Lung (tissue), 12 donors: ENCODE results near the gene SLC44A4. TPM values are rescaled to one million over a fixed set of nuclear protein-coding genes. Genes with fewer than 3 reads are reported as not detected.
"Not testable (repeated sequence)": the region's sequence is repeated elsewhere in the genome, so short reads cannot be mapped to it uniquely, and the experiment has no call there.

ENCODE experiments used
- ATAC-seq: fragments of 200-7000 bp; cut with Tn5 transposase; one replicate; pipeline ENCODE4 v1.9.1; 2020; ENCODE audit warnings: moderate number of reproducible peaks; ENCODE audit not compliant: insufficient read depth, low FRiP score
- DNase-seq, 3 donors: peaks; one replicate each; pipeline ENCODE4 v3.0.0-alpha.2; 2013 to 2017
- H3K27ac ChIP-seq, 2 donors: one replicate each; pipeline ENCODE4 v1.5.1; 2013; ENCODE audit warnings: mild to moderate bottlenecking in 2 of 2, moderate library complexity in 2 of 2, control low read depth in 1 of 2, inconsistent platforms in 1 of 2, low read depth in 1 of 2, low read length in 1 of 2
- H3K27me3 ChIP-seq, 3 donors: one replicate each; pipeline ENCODE4 v1.5.1; 2013; ENCODE audit warnings: low read length in 2 of 3; ENCODE audit not compliant: control insufficient read depth in 3 of 3, insufficient read depth in 3 of 3
- H3K36me3 ChIP-seq, 4 donors: one replicate each; pipeline ENCODE4 v1.5.1; 2013; ENCODE audit warnings: low read length in 4 of 4, mild to moderate bottlenecking in 1 of 4, moderate library complexity in 1 of 4; ENCODE audit not compliant: control insufficient read depth in 4 of 4, insufficient read depth in 4 of 4
- H3K4me1 ChIP-seq, 5 donors: one replicate each; pipeline ENCODE4 v1.5.1; 2013; ENCODE audit warnings: low read length in 5 of 5, mild to moderate bottlenecking in 2 of 5, moderate library complexity in 1 of 5; ENCODE audit not compliant: control insufficient read depth in 5 of 5, insufficient read depth in 5 of 5
- H3K4me3 ChIP-seq: one replicate; pipeline ENCODE4 v1.5.1; 2013; ENCODE audit warnings: mild to moderate bottlenecking, control low read depth, moderate library complexity
- H3K9ac ChIP-seq, 2 donors: one replicate each; pipeline ENCODE4 v1.5.1; 2013; ENCODE audit warnings: low read length in 2 of 2, control low read depth in 1 of 2; ENCODE audit not compliant: insufficient read depth in 1 of 2
- H3K9me3 ChIP-seq, 4 donors: one replicate each; pipeline ENCODE4 v1.5.1; 2013; ENCODE audit warnings: low read length in 3 of 4, mild to moderate bottlenecking in 1 of 4, moderate library complexity in 1 of 4; ENCODE audit not compliant: control insufficient read depth in 4 of 4, insufficient read depth in 3 of 4
- WGBS, 2 donors: extraction: QIAGEN DNeasy Blood & Tissue Kit; methylation state at CpG; one replicate each; pipeline ENCODE4 v1.1.7; 2013; 5-methylcytosine and 5-hydroxymethylcytosine counted together
- polyA plus RNA-seq, 2 donors: library from polyadenylated mRNA; stranded (reverse); fragments of 200-250 nt; gene quantifications; one replicate each; pipeline ENCODE4 v1.2.1, GENCODE V29; 2013
- total RNA-seq, 2 donors: library from RNA; depleted of rRNA in 1 of 2; stranded (reverse); fragments of >200 nt in 1 of 2; gene quantifications; one replicate each; pipeline ENCODE4 v1.2.1, GENCODE V29; 2014 to 2021
- TF ChIP-seq, protein P1 (sequence below): IDR thresholded peaks from 2 replicates; pipeline ENCODE4 v1.5.1; 2012; ENCODE audit warnings: mild to moderate bottlenecking; ENCODE audit errors: control extremely low read depth, extremely low read depth
- donor health status: control.
- donor health status: control.
- donor health status: Bipolar disorder and iron deficiency.
- donor health status: healthy.
- donor health status: DM: yes; HTN: yes; CAD: no.

Gene SLC44A4
- total and polyA plus RNA-seq, 4 donors, result 22.2 to 121 (median 49.7) TPM

DNA sequence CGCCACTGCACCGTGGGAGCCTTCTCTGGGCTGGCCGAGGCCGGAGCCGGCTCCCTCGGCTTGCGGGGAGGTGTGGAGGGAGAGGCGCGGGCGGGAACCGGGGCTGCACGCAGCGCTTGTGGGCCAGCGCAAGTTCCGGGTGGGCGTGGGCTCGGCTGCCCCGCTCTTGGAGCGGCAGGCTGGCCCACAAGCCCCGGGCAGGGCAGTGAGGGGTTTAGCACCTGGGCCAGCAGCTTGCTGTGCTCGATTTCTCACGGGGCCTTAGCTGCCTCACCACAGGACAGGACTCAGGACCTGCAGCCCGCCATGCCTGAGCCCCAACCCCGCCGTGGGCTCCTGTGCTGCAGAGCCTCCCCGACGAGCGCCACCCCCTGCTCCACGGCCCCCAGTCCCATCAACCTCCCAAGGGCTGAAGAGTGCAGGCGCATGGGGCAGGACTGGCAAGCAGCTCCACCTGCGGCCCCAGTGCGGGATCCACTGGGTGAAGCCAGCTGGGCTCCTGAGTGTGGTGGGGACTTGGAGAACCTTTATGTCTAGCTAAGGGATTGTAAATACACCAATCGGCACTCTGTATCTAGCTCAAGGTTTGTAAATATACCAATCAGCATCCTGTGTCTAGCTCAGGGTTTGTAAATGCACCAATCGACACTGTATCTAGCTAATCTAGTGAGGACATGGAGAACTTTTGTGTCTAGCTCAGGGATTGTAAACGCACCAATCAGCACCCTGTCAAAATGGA, 26.6 kb downstream of the SLC44A4 start:
- not testable (repeated sequence) for H3K36me3 ChIP-seq, DNase-seq, H3K27ac ChIP-seq, H3K27me3 ChIP-seq, H3K9ac ChIP-seq, H3K4me1 ChIP-seq, H3K9me3 ChIP-seq, ATAC-seq, H3K4me3 ChIP-seq
- 91% methylated on average over 35 of the region's 35 CpGs for WGBS, 2 donors

DNA sequence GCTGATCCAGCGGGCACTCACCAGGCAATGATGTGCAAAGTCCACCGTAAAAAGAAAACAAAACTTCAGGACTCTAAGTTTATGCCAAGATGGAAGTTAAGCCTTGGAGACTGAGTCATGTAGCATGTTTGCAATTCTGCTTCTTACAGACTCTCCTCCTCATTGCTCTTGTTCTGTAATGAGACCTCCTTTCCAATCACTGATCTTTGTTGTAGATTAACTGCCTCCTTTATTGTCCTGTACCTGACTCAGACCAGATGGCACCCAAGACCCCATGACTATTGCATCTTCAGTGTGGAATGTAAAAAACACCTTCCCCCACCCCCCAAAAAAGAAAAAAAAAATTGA, 27.3 kb downstream of the SLC44A4 start:
- TF ChIP-seq, protein P1, sequence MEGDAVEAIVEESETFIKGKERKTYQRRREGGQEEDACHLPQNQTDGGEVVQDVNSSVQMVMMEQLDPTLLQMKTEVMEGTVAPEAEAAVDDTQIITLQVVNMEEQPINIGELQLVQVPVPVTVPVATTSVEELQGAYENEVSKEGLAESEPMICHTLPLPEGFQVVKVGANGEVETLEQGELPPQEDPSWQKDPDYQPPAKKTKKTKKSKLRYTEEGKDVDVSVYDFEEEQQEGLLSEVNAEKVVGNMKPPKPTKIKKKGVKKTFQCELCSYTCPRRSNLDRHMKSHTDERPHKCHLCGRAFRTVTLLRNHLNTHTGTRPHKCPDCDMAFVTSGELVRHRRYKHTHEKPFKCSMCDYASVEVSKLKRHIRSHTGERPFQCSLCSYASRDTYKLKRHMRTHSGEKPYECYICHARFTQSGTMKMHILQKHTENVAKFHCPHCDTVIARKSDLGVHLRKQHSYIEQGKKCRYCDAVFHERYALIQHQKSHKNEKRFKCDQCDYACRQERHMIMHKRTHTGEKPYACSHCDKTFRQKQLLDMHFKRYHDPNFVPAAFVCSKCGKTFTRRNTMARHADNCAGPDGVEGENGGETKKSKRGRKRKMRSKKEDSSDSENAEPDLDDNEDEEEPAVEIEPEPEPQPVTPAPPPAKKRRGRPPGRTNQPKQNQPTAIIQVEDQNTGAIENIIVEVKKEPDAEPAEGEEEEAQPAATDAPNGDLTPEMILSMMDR, result no peak
- Histone ChIP-seq H3K4me1 (no peaks in the 10 kb centered on the region), H3K27me3 (no peaks in the 10 kb centered on the region), H3K9ac (no peak overlapping the region), H3K4me3 (no peak overlapping the region), H3K36me3 (no peaks in the 10 kb centered on the region), H3K9me3 (no peaks in the 10 kb centered on the region), H3K27ac (no peak overlapping the region)
- WGBS, 2 donors, result 91% methylated on average over 2 of the region's 2 CpGs
- DNase-seq, result no peak
- no peak for ATAC-seq

DNA sequence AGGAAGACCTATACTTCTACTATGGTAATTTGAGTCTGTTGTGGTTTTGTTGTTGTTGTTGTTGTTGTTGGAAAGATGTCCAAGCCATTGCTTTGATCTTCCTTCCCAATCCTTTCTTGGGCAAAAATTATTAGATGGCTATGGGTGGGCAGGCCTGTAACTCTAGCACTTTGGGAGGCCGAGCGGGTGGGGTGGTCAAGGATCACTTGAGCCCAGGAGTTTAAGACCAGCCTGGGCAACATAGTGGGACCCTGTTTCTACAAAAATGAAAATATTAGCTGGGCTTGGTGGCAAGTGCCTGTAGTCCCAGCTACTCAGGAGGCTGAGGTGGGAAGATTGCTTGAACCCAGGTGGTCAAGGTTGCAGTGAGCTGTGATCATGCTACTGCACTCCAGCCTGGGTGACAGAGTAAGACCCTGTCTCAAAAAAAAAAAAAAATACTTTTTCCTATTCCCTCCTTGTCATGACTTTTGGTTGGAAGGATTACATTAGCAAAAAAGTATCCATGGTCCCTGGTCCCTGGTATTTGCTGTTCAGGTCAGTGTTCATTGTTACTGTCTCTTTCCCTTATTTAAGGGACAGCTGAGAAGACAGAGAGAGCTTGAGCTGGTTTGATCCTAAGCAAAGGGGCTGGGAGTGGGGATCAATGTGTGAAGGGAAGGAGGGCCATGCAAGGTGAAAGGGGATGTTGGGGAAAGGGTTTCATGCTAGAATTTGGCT, 27.9 kb downstream of the SLC44A4 start:
- WGBS, 2 donors, result 100% methylated on average over 2 of the region's 2 CpGs

More for the DNA sequence above, 27.9 kb downstream of the SLC44A4 start:
- no peaks in the 10 kb centered on the region for H3K4me1 ChIP-seq
- H3K9me3 ChIP-seq, result no peaks in the 10 kb centered on the region
- no peaks in the 10 kb centered on the region for H3K36me3 ChIP-seq
- H3K27ac ChIP-seq, result no peak overlapping the region
- no peaks in the 10 kb centered on the region for H3K27me3 ChIP-seq
- DNase-seq (no peak), ATAC-seq (no peak)
- no peak overlapping the region for H3K4me3 ChIP-seq
- TF ChIP-seq, protein P1, result no peak
- H3K9ac ChIP-seq, result no peak overlapping the region
